ENCODE measurements around the gene FMO5.
"Not testable (repeated sequence)": the region's sequence is repeated elsewhere in the genome, so short reads cannot be mapped to it uniquely, and the experiment has no call there.

Gene FMO5

GRCh38 chr1:147168626-147169058 lies 56.5 kb downstream of the FMO5 start:
- no peaks in the 10 kb centered on the region for H3K9me3 Mint-ChIP-seq
- peaks cover 34% of the 10 kb centered on the region for H3K4me1 Mint-ChIP-seq
- no peak overlapping the region for H3K4me3 Mint-ChIP-seq
- no peak for DNase-seq
- H3K27me3 Mint-ChIP-seq: peaks cover 3% of the 10 kb centered on the region
- H3K36me3 Mint-ChIP-seq: peaks cover 44% of the 10 kb centered on the region
- CTCF ChIA-PET: interaction anchor here (0.9 to 1.4 kb wide), 2 partner anchors 55 to 75 kb away, joined by 3 read pairs; no protein-coding TSS in a partner anchor
- H3K27ac Mint-ChIP-seq: no peak overlapping the region

GRCh38 chr1:147167365-147167764 lies 57.8 kb downstream of the FMO5 start:
- Mint-ChIP-seq H3K9me3 (no peaks in the 10 kb centered on the region), H3K4me1 (peaks cover 23% of the 10 kb centered on the region), H3K4me3 (no peak overlapping the region), H3K36me3 (peaks cover 39% of the 10 kb centered on the region), H3K27me3 (no peaks in the 10 kb centered on the region), H3K27ac (no peak overlapping the region)
- no peak for DNase-seq
- CTCF ChIA-PET: no interaction called here

- peaks cover 46% of the 10 kb centered on the region for H3K36me3 Mint-ChIP-seq
- no peaks in the 10 kb centered on the region for H3K9me3 Mint-ChIP-seq
- H3K4me1 Mint-ChIP-seq: no peaks in the 10 kb centered on the region
- no peaks in the 10 kb centered on the region for H3K27me3 Mint-ChIP-seq
- CTCF ChIA-PET: interaction anchor here (1.2 kb wide), 1 partner anchor 85 kb away, joined by 3 read pairs; no protein-coding TSS in a partner anchor
- no peak for DNase-seq
- H3K27ac Mint-ChIP-seq: no peak overlapping the region
- H3K4me3 Mint-ChIP-seq: no peak overlapping the region
Measured at GRCh38 chr1:147163019-147163418, 62.1 kb downstream of the FMO5 start.

GRCh38 chr1:147162093-147162492 lies 63.0 kb downstream of the FMO5 start:
- CTCF ChIA-PET: interaction anchor here (1.2 to 1.3 kb wide), 2 partner anchors 9 to 86 kb away, joined by 3 to 5 read pairs; no protein-coding TSS in a partner anchor
- Mint-ChIP-seq H3K4me1 (no peaks in the 10 kb centered on the region), H3K36me3 (peaks cover 50% of the 10 kb centered on the region), H3K4me3 (no peak overlapping the region), H3K9me3 (no peaks in the 10 kb centered on the region), H3K27me3 (no peaks in the 10 kb centered on the region), H3K27ac (no peak overlapping the region)
- DNase-seq: no peak

- DNase-seq, H3K4me3 Mint-ChIP-seq, H3K27ac Mint-ChIP-seq, H3K27me3 Mint-ChIP-seq, H3K9me3 Mint-ChIP-seq, H3K4me1 Mint-ChIP-seq, CTCF ChIA-PET: not testable (repeated sequence)
- peaks cover 41% of the 10 kb centered on the region for H3K36me3 Mint-ChIP-seq
Measured at GRCh38 chr1:147157116-147157515, 68.0 kb downstream of the FMO5 start.

- no peak for DNase-seq
- no peaks in the 10 kb centered on the region for H3K27me3 Mint-ChIP-seq
- H3K36me3 Mint-ChIP-seq: peaks cover 40% of the 10 kb centered on the region
Measured at GRCh38 chr1:147156642-147157041, 68.5 kb downstream of the FMO5 start.

GRCh38 chr1:147152772-147153171 lies 72.4 kb downstream of the FMO5 start:
- H3K4me3 Mint-ChIP-seq: no peak overlapping the region
- no peaks in the 10 kb centered on the region for H3K4me1 Mint-ChIP-seq
- H3K36me3 Mint-ChIP-seq: peaks cover 20% of the 10 kb centered on the region
- H3K27me3 Mint-ChIP-seq: peaks cover 8% of the 10 kb centered on the region
- CTCF ChIA-PET: no interaction called here
- DNase-seq: no peak
- H3K27ac Mint-ChIP-seq: no peak overlapping the region
- H3K9me3 Mint-ChIP-seq: no peaks in the 10 kb centered on the region

More at GRCh38 chr1:147156642-147157041, 68.5 kb downstream of the FMO5 start:
- Mint-ChIP-seq H3K9me3 (no peaks in the 10 kb centered on the region), H3K4me3 (no peak overlapping the region), H3K4me1 (no peaks in the 10 kb centered on the region), H3K27ac (no peak overlapping the region)
- CTCF ChIA-PET: no interaction called here

- H3K36me3 Mint-ChIP-seq: peaks cover 12% of the 10 kb centered on the region
- H3K27ac Mint-ChIP-seq: no peak overlapping the region
- no peaks in the 10 kb centered on the region for H3K9me3 Mint-ChIP-seq
- H3K27me3 Mint-ChIP-seq: peaks cover 8% of the 10 kb centered on the region
- H3K4me1 Mint-ChIP-seq: no peaks in the 10 kb centered on the region
- CTCF ChIA-PET: no interaction called here
- no peak overlapping the region for H3K4me3 Mint-ChIP-seq
- no peak for DNase-seq
Measured at GRCh38 chr1:147151244-147151643, 73.9 kb downstream of the FMO5 start.

GRCh38 chr1:147142886-147143285 lies 82.3 kb downstream of the FMO5 start:
- no peaks in the 10 kb centered on the region for H3K36me3 Mint-ChIP-seq
- CTCF ChIA-PET: no interaction called here

More at GRCh38 chr1:147142886-147143285, 82.3 kb downstream of the FMO5 start:
- H3K27me3 Mint-ChIP-seq: peaks cover 42% of the 10 kb centered on the region
- DNase-seq: no peak
- no peaks in the 10 kb centered on the region for H3K9me3 Mint-ChIP-seq
- H3K27ac Mint-ChIP-seq: no peak overlapping the region
- no peaks in the 10 kb centered on the region for H3K4me1 Mint-ChIP-seq
- no peak overlapping the region for H3K4me3 Mint-ChIP-seq
